PC-3 (cell line): Measurements from ENCODE around the gene MAEA. TPM values are rescaled to one million over a fixed set of nuclear protein-coding genes. Genes with fewer than 3 reads are reported as not detected.

Source experiments
- ATAC-seq: fragments of 200-7000 bp; cut with Tn5 transposase; 2 replicates; pipeline ENCODE4 v1.9.1; 2020; ENCODE audit warnings: mild to moderate bottlenecking, moderate library complexity
- BruUV-seq: library from RNA; stranded (reverse); fragments of 400-500 nt; replicated peaks from 2 replicates; lab custom pipeline; 2021; lab: Mats Ljungman, UMichigan
- CTCF ChIA-PET: fragments of 300-600 bp; sonication (Branson Sonifier 250); formaldehyde crosslinking; loops from one replicate; lab custom pipeline; 2022; ENCODE audit warnings: antibody characterized with exemption; lab: Charles Lee
- POLR2A ChIA-PET: fragments of 300-600 bp; sonication (Branson Sonifier 250); formaldehyde crosslinking; loops from one replicate; lab custom pipeline; 2022; ENCODE audit warnings: antibody characterized with exemption; ENCODE audit not compliant: unreplicated experiment; lab: Charles Lee
- DNase-seq: peaks from one replicate; pipeline ENCODE4 v3.0.0-alpha.2; 2015
- H2AFZ ChIP-seq: fragments of 300-600 bp; sonication (generic); 2 replicates; pipeline ENCODE4 v1.6.0; 2016; ENCODE audit warnings: antibody characterized with exemption, low read length
- H3F3A ChIP-seq: fragments of 300-600 bp; sonication (generic); one replicate; pipeline ENCODE4 v1.6.0; 2017; ENCODE audit warnings: antibody characterized with exemption, low read length, control low read depth, mild to moderate bottlenecking; ENCODE audit not compliant: unreplicated experiment
- H3K27ac ChIP-seq: fragments of 300-600 bp; sonication (generic); 2 replicates; pipeline ENCODE4 v1.5.1; 2016; ENCODE audit warnings: mild to moderate bottlenecking, low read length
- H3K27me3 ChIP-seq: fragments of 300-600 bp; sonication (generic); 2 replicates; pipeline ENCODE4 v1.6.1; 2016; ENCODE audit warnings: low read length, mixed read lengths
- H3K36me3 ChIP-seq: fragments of 300-600 bp; sonication (generic); 2 replicates; pipeline ENCODE4 v1.6.1; 2016; ENCODE audit warnings: low read depth, mixed run types, low read length, mixed read lengths
- H3K4me1 ChIP-seq: fragments of 300-600 bp; sonication (generic); 2 replicates; pipeline ENCODE4 v1.5.1; 2016; ENCODE audit warnings: low read length; ENCODE audit not compliant: insufficient read depth
- H3K4me2 ChIP-seq: fragments of 300-600 bp; sonication (generic); 2 replicates; pipeline ENCODE4 v1.6.0; 2016; ENCODE audit warnings: low read length
- H3K4me3 ChIP-seq: fragments of 300-600 bp; sonication (generic); 2 replicates; pipeline ENCODE4 v1.5.1; 2016; ENCODE audit warnings: mild to moderate bottlenecking, low read length, mixed read lengths
- H3K79me2 ChIP-seq: fragments of 300-600 bp; sonication (generic); 2 replicates; pipeline ENCODE4 v1.6.1; 2017; ENCODE audit warnings: low read length, mixed read lengths
- H3K9ac ChIP-seq: fragments of 300-600 bp; sonication (generic); 2 replicates; pipeline ENCODE4 v1.6.0; 2016; ENCODE audit warnings: mild to moderate bottlenecking, low read length
- H3K9me2 ChIP-seq: fragments of 300-600 bp; sonication (generic); replicated peaks from 2 replicates; pipeline ENCODE4 v1.6.1; 2016; ENCODE audit warnings: mixed run types, low read length, mixed read lengths
- H3K9me3 ChIP-seq: fragments of 300-600 bp; sonication (generic); 2 replicates; pipeline ENCODE4 v1.6.1; 2016; ENCODE audit warnings: low read length, mixed read lengths
- H4K20me1 ChIP-seq: fragments of 300-600 bp; sonication (generic); 2 replicates; pipeline ENCODE4 v1.6.1; 2016; ENCODE audit warnings: low read length, mixed read lengths
- CTCF ChIP-seq: fragments of 300-600 bp; sonication (generic); conservative IDR thresholded peaks from 2 replicates; pipeline ENCODE4 v1.5.1; 2017; ENCODE audit warnings: antibody characterized with exemption, low read depth, mild to moderate bottlenecking, low read length
- EZH2 ChIP-seq: fragments of 300-600 bp; sonication (generic); IDR thresholded peaks from one replicate; pipeline ENCODE4 v1.6.1; 2017; ENCODE audit warnings: antibody characterized with exemption, mild to moderate bottlenecking, low read length; ENCODE audit not compliant: unreplicated experiment
- EZH2phosphoT487 ChIP-seq: fragments of 300-600 bp; sonication (generic); IDR thresholded peaks from 2 replicates; pipeline ENCODE4 v1.6.1; 2018; ENCODE audit warnings: mild to moderate bottlenecking, antibody characterized with exemption, low read length, borderline replicate concordance
- intact Hi-C: fragments of 100-400 bp; cut with micrococcal nuclease; formaldehyde crosslinking; loops from 2 replicates; pipeline ENCODE4 v1.9.0; 2023
- total RNA-seq: library from RNA; depleted of rRNA; stranded (reverse); fragments of >200 nt; gene quantifications from 2 replicates; pipeline ENCODE4 v1.2.3, GENCODE V29; 2014

MAEA gene
- total RNA-seq, 1 experiment from 2014 or later: 48.1 TPM

- H3K9ac ChIP-seq: no peak overlapping the region
Observed at GRCh38 chr4:1240721-1241465, 48.8 kb upstream of the MAEA start.

GRCh38 chr4:1241466-1241935, 48.2 kb upstream of the MAEA start:
- Histone ChIP-seq H3F3A (no peaks in the 10 kb centered on the region), H3K4me2 (no peak overlapping the region), H3K9me3 (no peaks in the 10 kb centered on the region), H3K36me3 (no peaks in the 10 kb centered on the region; the same call in 1 of the 2 replicates), H3K27me3 (no peaks in the 10 kb centered on the region), H3K79me2 (peaks cover 74% of the 10 kb centered on the region), H3K27ac (no peak overlapping the region), H3K4me1 (peaks cover 8% of the 10 kb centered on the region), H3K4me3 (no peak overlapping the region), H3K9ac (no peak overlapping the region), H4K20me1 (peaks cover 15% of the 10 kb centered on the region; the same call in 1 of the 2 replicates), H3K9me2 (no peaks in the 10 kb centered on the region), H2AFZ (no peak overlapping the region)
- intact Hi-C loops: no loop called here
- ATAC-seq (no peak), DNase-seq (no peak)
- ChIA-PET CTCF (no interaction called here), POLR2A (no interaction called here)
- no peak for TF ChIP-seq EZH2
- TF ChIP-seq EZH2phosphoT487: no peak
- no peak for TF ChIP-seq CTCF
- BruUV-seq: no TSS peak

More at GRCh38 chr4:1240721-1241465, 48.8 kb upstream of the MAEA start:
- Histone ChIP-seq H4K20me1 (peaks cover 9% of the 10 kb centered on the region; the same call in 1 of the 2 replicates), H3F3A (no peaks in the 10 kb centered on the region), H3K27ac (no peak overlapping the region), H3K9me3 (no peaks in the 10 kb centered on the region), H3K79me2 (peaks cover 68% of the 10 kb centered on the region), H3K4me2 (no peak overlapping the region), H3K4me3 (no peak overlapping the region), H3K36me3 (no peaks in the 10 kb centered on the region; the same call in 1 of the 2 replicates), H3K9me2 (no peaks in the 10 kb centered on the region), H2AFZ (no peak overlapping the region), H3K27me3 (no peaks in the 10 kb centered on the region), H3K4me1 (peaks cover 1% of the 10 kb centered on the region)
- no TSS peak for BruUV-seq
- intact Hi-C loops: no loop called here
- ChIA-PET CTCF (no interaction called here), POLR2A (no interaction called here)
- ATAC-seq (no peak), DNase-seq (no peak)
- TF ChIP-seq EZH2 (no peak), EZH2phosphoT487 (no peak), CTCF (no peak)

GRCh38 chr4:1241936-1242505, 47.7 kb upstream of the MAEA start:
- no peaks in the 10 kb centered on the region for H3K27me3 ChIP-seq
- H3K27ac ChIP-seq: no peak overlapping the region
- peaks cover 15% of the 10 kb centered on the region; the same call in 1 of the 2 replicates for H4K20me1 ChIP-seq
- H3K9me2 ChIP-seq: no peaks in the 10 kb centered on the region
- peaks cover 13% of the 10 kb centered on the region for H3K4me1 ChIP-seq
- peaks cover 79% of the 10 kb centered on the region for H3K79me2 ChIP-seq
- CTCF ChIA-PET: no interaction called here
- ATAC-seq (no peak), DNase-seq (no peak)
- no TSS peak for BruUV-seq
- H3F3A ChIP-seq: no peaks in the 10 kb centered on the region
- POLR2A ChIA-PET: no interaction called here
- no peaks in the 10 kb centered on the region for H3K9me3 ChIP-seq
- H3K36me3 ChIP-seq: no peaks in the 10 kb centered on the region; the same call in 1 of the 2 replicates
- intact Hi-C loops: no loop called here
- no peak overlapping the region for H3K4me3 ChIP-seq
- TF ChIP-seq CTCF (no peak), EZH2 (no peak), EZH2phosphoT487 (no peak)
- no peak overlapping the region for H2AFZ ChIP-seq
- no peak overlapping the region for H3K9ac ChIP-seq
- H3K4me2 ChIP-seq: no peak overlapping the region
